GM18907 (cell line): ENCODE data around the gene MORC2.

Experiments used
- ATAC-seq: cut with Tn5 transposase; IDR thresholded peaks from one replicate; pipeline ENCODE4 v1.9.1; 2021; ENCODE audit warnings: mild to moderate bottlenecking, moderate library complexity; ENCODE audit not compliant: unreplicated experiment

Gene MORC2

GRCh38 chr22:30922151-30922611 is 46.4 kb downstream of the MORC2 start:
- no peak for ATAC-seq

- no peak for ATAC-seq
Observed at GRCh38 chr22:30921108-30921507, 47.5 kb downstream of the MORC2 start.

GRCh38 chr22:30920407-30920806 is 48.2 kb downstream of the MORC2 start:
- peak; percentile 57 for ATAC-seq

GRCh38 chr22:30919973-30920372 is 48.6 kb downstream of the MORC2 start:
- ATAC-seq, result no peak

- ATAC-seq, result no peak
Observed at GRCh38 chr22:30918761-30919160, 49.8 kb downstream of the MORC2 start.

- no peak for ATAC-seq
Observed at GRCh38 chr22:30910358-30910757, 58.2 kb downstream of the MORC2 start.

GRCh38 chr22:30909306-30909705 is 59.3 kb downstream of the MORC2 start:
- no peak for ATAC-seq

GRCh38 chr22:30908051-30908461 is 60.5 kb downstream of the MORC2 start:
- no peak for ATAC-seq

- no peak for ATAC-seq
Observed at GRCh38 chr22:30906946-30907345, 61.6 kb downstream of the MORC2 start.

GRCh38 chr22:30906411-30906810 is 62.2 kb downstream of the MORC2 start:
- no peak for ATAC-seq

GRCh38 chr22:30905696-30906341 is 62.8 kb downstream of the MORC2 start:
- ATAC-seq, result no peak

- ATAC-seq, result no peak
Observed at GRCh38 chr22:30903876-30904460, 64.6 kb downstream of the MORC2 start.

- no peak for ATAC-seq
Observed at GRCh38 chr22:30902496-30903357, 65.8 kb downstream of the MORC2 start.

GRCh38 chr22:30894371-30894740 is 74.2 kb downstream of the MORC2 start:
- ATAC-seq, result no peak

GRCh38 chr22:30893434-30894370 is 74.9 kb downstream of the MORC2 start:
- ATAC-seq, result no peak

- no peak for ATAC-seq
Observed at GRCh38 chr22:30892731-30893221, 75.8 kb downstream of the MORC2 start.

GRCh38 chr22:30892286-30892685 is 76.3 kb downstream of the MORC2 start:
- no peak for ATAC-seq

GRCh38 chr22:30891781-30892180 is 76.8 kb downstream of the MORC2 start:
- no peak for ATAC-seq

GRCh38 chr22:30891443-30891755 is 77.2 kb downstream of the MORC2 start:
- ATAC-seq, result no peak

GRCh38 chr22:30890686-30891442 is 77.7 kb downstream of the MORC2 start:
- no peak for ATAC-seq
